Coronary artery (tissue), 2 donors: ENCODE results near the gene B3GLCT.

Source experiments
- DNase-seq: peaks from one replicate; pipeline ENCODE4 v3.0.0-alpha.2; 2017; ENCODE audit warnings: low spot score
- H3K27ac ChIP-seq, 2 donors: fragments of 200-600 bp; sonication (generic); one replicate each; pipeline ENCODE4 v1.5.1; 2016 to 2019
- H3K4me3 ChIP-seq: fragments of 200-600 bp; sonication (generic); 2 replicates; pipeline ENCODE4 v1.5.1; 2016; ENCODE audit warnings: mild to moderate bottlenecking, moderate library complexity
- CTCF ChIP-seq: fragments of 200-600 bp; sonication (generic); IDR thresholded peaks from one replicate; pipeline ENCODE4 v1.5.1; 2019; ENCODE audit warnings: antibody characterized with exemption

B3GLCT gene

GRCh38 chr13:31246918-31247317, 47.1 kb downstream of the B3GLCT start:
- TF ChIP-seq CTCF = no peak
- DNase-seq = no peak
- Histone ChIP-seq H3K4me3 (no peak overlapping the region), H3K27ac (no peak overlapping the region)

- Histone ChIP-seq H3K27ac (no peak overlapping the region), H3K4me3 (no peak overlapping the region)
- TF ChIP-seq CTCF = no peak
- DNase-seq = no peak
Observed at GRCh38 chr13:31248361-31248760, 48.6 kb downstream of the B3GLCT start.

- TF ChIP-seq CTCF = no peak
- Histone ChIP-seq H3K4me3 (no peak overlapping the region), H3K27ac (no peak overlapping the region)
- no peak for DNase-seq
Observed at GRCh38 chr13:31248965-31249539, 49.3 kb downstream of the B3GLCT start.

- DNase-seq = no peak
- TF ChIP-seq CTCF = no peak
- no peak overlapping the region for H3K27ac ChIP-seq
- H3K4me3 ChIP-seq = no peak overlapping the region
Observed at GRCh38 chr13:31250435-31250834, 50.7 kb downstream of the B3GLCT start.

GRCh38 chr13:31261241-31261640, 61.5 kb downstream of the B3GLCT start:
- no peak for DNase-seq
- Histone ChIP-seq H3K4me3 (no peak overlapping the region), H3K27ac (no peak overlapping the region)
- TF ChIP-seq CTCF = no peak

DNA sequence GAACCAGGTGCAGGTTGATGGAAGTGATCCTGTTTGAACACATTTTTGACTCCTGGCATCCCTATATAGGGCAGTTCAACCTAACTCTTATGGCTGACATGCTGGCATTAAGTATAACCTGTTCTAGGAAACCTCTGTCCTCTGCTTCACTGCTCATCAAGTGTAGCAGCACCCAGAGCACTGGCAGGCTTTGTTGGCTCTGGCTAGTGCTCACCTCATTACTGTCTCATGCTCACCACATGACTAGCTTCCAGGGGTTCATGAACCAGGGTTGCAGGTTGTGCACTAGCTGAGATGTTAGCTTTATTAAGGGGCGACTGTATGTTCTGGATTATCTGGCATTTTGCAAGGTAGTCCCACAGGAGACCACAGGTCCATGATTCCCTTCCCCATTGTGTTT, 63.6 kb downstream of the B3GLCT start:
- TF ChIP-seq CTCF = no peak
- no peak for DNase-seq
- H3K27ac ChIP-seq = no peak overlapping the region
- no peak overlapping the region for H3K4me3 ChIP-seq

DNA sequence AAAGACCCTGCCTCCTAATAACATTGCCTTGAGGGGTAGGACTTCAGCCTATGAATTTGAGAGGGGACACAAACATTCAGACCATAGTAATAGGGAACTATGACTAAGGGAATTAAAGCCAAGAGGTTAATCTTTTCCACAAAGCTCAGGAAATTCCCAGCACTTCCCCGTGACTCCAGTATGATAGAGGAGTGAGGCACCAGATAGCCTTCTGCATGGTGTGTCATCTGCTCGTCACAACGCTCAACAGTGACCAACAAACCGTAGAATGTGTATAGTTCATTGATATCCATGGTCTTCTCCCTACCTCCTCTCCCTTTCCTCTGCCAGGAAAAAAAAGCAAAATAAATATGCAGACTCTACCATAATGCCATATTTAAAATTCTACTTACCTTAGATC, 64.4 kb downstream of the B3GLCT start:
- H3K27ac ChIP-seq = no peak overlapping the region
- no peak for TF ChIP-seq CTCF
- no peak overlapping the region for H3K4me3 ChIP-seq
- no peak for DNase-seq
